ENCODE results near the gene CLSTN2.

The CLSTN2 gene

DNA sequence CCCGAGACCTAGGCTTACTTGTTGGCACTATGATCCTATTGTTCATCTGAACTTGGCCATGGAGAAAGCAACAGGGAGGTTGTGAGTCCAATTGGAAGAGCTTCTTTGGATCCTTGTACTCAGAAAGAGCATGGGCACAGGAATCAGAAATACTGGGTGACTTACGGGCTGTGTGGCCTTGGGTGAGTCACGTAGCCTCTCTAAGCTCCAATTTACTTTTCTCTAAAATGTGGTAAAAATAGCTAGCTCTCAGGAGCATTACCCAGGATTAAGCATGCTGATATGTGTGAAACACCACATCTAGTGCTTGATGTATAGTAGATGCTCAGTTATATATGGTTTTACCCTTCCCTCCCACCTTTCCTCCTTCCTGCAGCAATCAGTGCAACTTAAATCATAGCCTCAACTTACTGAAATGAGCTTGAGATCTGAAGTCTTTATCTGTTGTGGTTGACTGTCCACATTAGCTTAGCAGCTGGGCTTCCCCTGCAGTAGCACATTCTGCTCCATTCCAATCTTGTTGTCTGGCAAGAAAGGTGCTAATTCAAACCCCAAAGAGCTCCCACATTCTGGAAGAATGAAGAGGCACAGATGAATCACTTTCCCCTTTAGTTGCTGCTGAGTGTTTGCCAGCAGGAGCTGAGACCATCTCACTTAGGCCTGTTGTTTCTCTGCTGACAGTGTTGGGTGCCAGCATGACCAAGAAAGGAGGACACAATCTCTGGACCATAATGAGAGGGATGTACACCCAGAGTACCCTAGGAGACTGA lies 443.8 kb downstream of the CLSTN2 start:
- DNase-seq (ENCODE audit: low spot score), result no peak

DNA sequence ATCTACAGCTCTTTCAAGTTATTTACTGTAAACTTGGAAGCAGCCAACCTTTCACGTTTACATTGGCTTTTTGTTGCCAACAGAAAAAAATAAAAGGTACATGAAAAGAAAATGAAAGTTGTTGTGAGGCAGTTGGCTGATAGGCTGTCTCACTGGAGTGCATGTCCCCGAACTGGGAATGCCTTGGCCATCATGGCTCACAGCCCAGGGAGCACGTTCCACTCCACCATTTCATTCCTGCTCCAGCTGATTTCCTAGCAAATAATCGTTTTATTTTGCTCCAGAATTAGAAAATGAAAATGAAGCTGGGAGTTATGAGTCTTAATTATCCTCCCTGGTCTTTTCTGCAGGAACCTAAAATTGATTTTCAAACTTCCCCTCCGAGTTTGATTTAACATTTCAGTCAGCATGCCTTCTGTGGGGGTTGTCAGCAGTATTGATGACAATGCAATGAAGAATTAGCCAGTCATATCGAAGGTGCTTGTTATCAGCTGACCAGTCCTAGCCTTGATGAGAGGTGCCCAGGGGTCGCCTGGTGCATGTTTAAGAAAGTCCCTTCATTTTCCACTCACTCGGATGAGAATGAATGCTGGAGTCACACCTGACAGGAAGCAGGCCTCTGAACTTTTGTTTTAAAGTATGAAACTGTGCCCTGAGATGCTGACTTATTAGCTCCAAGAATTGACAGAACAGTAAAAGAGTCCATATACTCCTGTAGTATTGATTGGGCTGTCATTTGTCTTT lies 449.2 kb downstream of the CLSTN2 start:
- DNase-seq (ENCODE audit: low spot score), result no peak

DNA sequence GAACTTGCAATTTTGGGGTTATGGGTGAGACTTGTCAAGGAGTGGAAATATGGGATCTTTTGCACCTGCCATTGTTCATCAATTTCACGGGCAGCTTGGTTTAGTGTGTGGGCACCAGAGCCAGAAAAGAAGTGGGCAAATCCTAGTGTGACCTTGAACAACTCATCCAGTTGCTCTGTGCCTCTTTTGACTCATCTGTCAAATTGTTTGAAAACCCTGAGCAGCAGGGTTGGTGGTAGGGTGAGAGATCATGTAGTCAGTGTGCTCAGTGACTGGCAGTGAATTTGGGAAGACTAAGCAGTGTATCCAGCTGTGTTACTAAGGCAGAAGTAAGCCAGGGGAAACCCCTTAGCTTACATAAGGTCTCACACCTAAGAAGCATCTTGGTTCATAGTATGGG lies 449.9 kb downstream of the CLSTN2 start:
- DNase-seq (ENCODE audit: low spot score), result no peak

DNA sequence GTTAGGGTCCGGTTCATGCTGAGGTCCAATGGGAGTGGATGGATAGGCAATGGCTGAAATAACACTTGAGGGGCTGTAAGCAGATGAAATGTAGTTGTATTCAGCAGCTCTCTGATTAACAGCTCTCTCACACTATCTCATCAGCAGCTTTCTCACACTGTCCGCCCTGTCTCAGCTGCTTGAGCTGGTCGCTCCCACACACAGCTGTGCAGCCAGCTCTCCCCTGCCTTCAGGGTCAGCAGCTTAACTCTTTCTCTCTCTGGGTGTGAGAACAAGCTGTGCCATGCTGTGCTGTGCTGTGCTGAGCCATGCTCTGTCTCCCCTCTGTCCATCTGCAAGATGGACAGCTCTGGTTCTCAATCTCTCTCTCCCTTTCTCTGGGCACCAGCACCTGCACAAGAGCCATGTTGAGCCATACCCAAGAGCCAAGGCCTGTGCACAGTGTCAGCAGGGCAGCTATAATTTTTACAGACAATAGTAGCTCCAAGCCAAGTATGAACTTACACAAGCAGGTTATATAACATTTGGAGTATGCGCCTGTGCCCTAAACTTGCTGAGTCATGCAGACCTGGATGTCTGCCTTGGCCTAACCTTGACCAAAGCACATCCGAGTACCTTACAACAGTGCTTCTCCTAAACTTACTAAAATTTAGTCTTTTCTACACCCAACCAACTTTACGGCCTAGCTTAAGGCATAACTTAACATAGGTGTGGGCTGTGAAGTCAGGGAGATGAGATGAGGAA lies 451.5 kb downstream of the CLSTN2 start:
- DNase-seq (ENCODE audit: low spot score), result no peak

DNA sequence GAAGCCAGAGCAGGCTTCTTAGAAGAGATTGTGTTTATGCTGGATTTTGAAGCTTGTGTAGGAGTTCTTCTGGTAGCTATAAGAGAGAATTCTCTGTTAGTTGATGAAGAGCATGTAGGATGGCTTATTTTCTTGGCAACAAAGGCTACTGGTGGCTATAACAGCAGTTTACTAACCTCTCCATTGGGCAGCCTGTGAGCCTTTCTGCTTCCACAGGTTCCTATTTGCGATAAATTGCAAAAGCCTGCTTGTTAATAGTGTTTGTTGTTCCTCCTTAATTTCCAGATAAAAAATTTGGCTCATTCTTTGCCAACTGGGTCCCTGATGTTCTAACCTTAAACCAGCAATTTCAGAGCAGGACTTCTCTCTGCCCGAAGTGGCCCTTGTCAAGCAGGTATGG lies 452.3 kb downstream of the CLSTN2 start:
- DNase-seq (ENCODE audit: low spot score), result no peak

DNA sequence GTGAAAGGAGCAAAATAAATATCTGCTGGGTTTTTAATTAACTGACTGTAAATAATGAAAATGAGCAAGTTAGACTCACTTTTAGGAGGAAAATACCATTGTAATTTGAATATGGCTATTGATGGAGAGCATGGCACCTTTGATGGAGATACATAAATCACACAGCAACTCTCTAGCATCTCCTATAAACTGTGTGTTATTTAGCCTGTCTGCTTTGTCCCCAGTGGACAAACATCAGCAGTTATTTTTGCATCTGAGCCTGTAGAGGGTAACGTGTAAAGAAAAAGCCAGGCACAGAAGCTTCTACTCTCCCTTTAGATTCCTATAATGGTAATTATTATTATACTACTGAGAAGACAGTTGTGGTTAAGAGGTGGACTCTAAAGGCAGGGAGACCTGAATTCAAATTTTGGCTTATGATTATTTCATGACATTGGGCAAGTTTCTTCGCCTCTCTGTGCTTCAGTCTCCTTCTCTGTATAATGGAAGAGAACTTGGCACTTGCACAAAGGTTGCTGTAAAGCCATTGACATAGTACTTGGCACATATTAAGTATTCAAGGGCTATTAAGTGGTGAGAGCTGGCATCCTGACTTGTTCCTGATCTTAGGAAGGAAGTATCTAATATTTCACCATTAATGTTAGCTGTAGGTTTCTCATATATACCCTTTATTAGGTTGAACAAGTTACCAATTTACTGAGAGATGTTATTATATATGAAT lies 453.4 kb downstream of the CLSTN2 start:
- no peak for DNase-seq (ENCODE audit: low spot score)

DNA sequence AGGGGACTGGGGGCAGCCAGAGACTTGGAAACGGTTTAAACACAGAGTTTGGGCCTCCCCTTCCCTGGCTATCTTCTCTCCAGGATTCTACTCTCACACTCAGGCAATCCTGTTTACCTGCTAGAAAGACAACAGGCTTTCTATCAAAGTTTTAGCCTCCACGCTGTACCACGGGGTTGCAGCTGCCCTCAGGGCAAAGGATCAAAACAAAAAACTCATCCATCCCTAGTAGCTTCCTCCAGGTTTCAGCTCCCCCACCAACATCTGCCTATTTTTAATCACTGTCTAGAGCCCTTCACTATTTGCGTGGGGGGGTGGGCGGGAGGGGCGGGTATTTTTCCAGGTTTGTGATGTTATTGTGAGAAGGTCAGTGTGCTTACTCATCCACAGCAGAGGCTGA lies 456.1 kb downstream of the CLSTN2 start:
- DNase-seq (ENCODE audit: low spot score), result no peak

DNA sequence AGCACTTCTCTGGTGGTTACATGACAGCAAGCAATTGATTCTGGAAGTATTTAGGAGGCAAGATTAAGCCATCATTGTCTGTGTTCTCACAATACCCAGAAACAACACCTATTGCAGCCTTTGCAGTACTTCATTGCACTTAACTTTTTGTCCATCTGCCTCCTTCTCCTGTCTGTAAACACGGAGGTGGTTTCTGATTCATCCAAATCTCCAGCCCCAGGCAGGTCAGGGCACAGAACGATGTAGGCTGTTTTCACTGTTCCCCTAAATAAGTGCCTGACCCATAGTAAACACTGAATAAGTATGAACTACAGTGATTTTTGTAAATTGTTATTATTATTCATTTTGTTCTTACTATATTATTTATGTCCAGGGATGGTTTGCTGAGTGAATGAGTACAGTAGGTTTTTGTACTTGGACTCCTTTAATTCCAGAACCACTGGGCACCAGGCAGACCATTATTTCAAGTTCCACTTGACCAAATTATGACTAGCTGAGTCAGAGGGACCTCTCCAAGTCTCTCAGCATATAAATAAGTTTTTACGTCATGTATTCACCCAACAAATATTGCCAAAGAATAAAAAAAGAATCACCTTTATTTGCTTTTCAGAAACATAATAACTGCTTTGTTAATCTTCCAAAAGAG lies 459.6 kb downstream of the CLSTN2 start:
- no peak for DNase-seq (ENCODE audit: low spot score)

DNA sequence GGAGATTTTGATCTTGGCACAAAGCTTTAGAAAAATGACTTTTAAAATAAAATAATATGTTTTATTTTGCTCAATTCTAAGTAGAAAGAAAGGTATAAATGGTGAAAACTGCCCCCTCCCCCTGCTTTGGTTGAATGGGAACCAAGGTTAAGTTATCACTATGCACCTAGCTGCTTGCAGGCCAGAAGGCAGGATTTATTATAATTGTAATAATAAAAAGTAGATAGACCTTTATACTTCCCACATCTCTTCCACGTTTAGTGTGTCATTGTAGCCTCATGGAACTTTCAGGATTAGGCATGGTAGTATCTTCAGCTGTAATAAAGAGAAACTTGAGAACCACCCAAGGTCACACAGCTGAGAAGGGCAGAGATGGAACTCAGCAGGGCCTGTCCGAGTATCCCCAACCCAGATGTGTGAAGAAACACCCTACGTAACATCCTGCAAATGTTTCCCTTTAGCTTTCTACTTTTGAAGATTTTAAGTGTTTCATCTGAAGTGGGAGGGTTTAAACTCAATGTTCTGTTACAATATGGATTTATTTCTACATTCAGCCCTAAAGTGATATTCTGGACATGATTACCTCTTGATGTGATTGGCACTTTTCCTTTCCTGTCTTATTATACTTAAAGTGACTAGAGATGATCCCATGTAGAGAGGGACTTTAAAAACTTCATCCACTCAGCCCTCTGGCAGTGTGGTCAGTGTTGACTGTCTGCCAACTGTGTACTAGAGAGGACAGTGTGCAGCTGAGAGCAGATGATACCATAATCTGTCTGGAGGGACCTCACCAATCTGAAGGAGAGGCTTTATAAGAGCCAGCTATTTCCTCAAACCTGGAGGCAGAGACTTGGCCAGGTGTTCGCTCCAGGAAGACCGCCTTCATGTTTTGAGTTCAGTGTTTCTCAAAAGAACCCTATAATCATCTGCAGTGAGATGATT lies 460.4 kb downstream of the CLSTN2 start:
- no peak for DNase-seq (ENCODE audit: low spot score)

DNA sequence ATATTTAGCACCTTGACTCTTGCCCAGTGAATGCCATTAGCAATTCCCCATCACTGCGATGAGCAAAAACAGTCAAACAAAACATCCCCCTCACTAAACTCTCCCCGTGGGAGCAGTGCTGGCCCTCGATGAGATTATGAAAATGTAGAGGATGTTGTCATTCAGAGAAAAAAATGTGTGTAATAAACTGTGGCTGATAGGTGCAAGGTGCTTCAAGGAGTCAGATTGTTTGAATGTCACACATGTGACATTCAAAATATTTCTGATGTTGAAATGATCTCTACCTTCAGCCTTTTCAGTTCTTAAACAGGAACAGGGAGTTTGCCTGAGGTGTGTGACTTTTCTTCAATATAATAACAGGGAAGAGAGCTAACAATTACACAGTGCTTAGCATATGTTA lies 461.1 kb downstream of the CLSTN2 start:
- no peak for DNase-seq (ENCODE audit: low spot score)

DNA sequence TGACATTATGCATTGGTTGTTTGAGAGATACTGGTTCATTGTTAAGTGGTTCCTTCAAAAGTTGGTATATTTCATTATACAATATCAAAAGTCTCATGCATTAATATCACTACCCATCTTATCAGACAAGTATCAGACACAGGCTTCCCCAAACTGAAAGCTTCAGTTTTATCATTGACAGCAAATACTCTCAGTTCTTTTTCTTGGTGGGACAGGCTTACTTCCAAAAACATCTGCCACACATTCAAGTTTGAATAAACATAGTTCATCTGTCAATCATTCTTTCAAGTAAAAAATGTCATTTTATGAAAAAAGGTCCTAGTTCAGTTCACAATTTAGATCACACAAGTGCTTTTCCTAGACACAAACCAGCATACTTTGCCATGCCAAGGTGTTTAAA lies 462.9 kb downstream of the CLSTN2 start:
- DNase-seq (ENCODE audit: low spot score), result no peak

DNA sequence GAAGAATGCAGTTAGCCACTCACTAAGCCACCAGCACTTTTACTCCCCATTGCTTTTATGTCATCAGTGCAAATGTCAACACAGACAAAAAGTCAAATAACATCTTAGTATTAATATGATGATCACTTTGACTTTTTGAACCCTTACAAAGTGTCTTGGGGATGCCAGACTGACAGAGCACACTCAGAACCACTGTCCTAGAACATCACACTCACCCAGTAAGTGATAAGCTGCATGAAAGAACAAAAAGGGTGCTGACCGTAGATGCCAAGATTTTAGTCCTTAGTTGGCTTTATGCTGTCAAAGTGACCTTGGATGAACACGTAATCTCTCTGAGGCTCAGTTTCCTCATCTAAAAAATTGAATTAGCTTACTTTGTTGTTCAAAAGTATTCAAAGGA lies 463.4 kb downstream of the CLSTN2 start:
- no peak for DNase-seq (ENCODE audit: low spot score)

DNA sequence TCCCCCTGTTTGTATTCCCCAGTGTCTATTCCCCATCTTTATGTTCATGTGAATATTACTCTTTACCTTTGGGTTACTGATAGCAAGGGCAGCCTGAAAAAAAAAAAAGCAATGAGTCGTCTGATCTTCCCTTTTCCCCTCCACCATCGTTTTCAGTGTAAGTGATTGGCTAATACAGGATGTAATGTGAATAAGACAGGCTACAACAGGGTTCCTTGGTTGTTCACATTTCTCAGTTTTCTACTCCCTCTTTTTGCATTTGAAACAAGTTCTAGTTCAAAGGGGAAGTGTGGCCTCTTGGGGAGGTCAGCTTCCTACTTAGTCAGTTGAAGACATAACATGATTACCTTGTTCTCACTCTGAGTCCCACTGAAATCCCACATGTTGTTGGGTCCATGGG lies 464.9 kb downstream of the CLSTN2 start:
- DNase-seq (ENCODE audit: low spot score), result no peak

DNA sequence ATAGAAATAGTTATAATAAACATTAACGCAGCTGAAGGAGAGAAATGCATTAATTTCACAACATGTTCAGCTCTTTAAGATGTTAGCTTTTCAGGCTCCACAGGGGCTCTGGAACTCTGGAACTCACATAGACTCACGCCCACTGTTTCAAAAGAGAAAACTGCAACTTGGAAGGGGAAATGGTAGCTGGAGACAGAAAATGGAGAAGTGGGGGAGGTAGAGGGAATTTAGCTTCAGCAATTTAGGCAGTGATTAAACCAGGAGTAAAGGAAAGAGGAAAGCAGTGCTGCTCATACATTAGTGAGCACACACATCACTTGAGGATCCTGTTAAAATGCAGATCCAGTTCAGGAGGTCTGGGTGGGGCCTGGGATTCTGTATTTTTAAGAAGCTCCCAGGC lies 468.1 kb downstream of the CLSTN2 start:
- DNase-seq (ENCODE audit: low spot score), result no peak

DNA sequence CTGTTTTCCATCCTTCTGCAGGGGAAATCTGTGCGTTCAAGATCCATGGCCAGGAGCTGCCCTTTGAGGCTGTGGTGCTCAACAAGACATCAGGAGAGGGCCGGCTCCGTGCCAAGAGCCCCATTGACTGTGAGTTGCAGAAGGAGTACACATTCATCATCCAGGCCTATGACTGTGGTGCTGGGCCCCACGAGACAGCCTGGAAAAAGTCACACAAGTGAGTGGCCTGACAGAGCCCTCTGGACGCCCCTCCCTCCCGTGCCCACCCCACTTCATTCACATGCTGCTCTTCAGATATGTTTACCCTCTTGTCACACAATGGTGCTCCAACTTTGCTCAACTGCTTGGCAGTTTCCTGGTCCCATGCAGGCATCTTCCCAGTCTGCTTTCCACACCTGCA lies 468.6 kb downstream of the CLSTN2 start:
- no peak for DNase-seq (ENCODE audit: low spot score)

DNA sequence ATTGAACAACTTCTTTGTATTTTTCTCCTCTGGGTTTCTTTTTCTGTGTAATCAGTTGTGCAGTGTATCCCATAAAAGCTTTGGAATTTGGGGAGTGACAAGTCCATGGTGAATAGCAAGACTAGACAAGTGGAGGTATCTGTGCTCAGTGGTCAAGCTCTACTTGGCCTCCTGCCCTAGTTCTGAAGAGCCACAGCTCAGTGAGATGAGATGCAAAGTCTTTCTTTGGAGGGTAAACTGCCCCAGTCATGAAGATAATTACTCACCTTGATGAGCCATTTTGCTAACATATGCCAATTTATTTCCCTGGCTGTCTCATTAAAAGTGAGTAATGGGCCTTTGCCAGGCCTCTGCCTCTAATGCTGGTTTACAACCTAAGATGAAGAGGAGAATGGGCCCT lies 471.7 kb downstream of the CLSTN2 start:
- DNase-seq (ENCODE audit: low spot score), result no peak

DNA sequence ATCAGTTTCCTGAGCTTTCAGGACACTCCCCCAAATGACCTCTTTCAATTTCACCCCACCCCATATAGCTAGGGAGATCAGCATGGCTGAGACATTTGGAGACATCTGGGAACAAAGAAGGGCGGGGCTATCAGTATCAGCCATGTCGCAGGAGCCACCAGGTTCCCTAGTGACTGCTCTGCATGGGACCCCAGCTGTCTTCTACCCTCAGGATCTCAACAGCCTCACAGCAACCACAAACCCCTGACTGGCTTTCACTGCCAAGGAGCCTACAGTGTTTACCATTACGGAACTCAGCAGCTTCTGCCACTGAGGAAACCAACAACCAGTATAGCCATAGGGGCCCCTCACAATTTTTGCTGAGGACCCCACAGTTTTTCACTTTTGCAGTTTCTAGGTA lies 473.3 kb downstream of the CLSTN2 start:
- no peak for DNase-seq (ENCODE audit: low spot score)

DNA sequence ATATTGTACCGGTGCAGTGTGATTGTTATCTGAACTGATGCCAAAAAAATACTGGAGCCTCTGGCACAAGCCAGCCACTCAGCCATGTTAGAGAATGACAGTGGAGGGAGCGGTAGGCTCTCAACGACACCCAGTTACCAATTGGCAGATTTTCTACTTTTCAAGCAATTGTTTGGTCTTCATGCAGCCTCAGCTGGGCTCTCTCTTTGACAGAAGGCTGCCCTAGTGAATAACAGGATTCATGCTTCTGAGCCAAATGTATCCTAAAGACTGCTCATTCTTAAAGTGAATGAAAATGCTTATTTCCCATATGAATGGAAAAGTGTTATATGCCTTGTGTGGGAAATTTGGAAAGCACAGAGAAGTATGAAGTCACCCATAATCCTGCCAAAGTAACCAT lies 481.7 kb downstream of the CLSTN2 start:
- no peak for DNase-seq (ENCODE audit: low spot score)

DNA sequence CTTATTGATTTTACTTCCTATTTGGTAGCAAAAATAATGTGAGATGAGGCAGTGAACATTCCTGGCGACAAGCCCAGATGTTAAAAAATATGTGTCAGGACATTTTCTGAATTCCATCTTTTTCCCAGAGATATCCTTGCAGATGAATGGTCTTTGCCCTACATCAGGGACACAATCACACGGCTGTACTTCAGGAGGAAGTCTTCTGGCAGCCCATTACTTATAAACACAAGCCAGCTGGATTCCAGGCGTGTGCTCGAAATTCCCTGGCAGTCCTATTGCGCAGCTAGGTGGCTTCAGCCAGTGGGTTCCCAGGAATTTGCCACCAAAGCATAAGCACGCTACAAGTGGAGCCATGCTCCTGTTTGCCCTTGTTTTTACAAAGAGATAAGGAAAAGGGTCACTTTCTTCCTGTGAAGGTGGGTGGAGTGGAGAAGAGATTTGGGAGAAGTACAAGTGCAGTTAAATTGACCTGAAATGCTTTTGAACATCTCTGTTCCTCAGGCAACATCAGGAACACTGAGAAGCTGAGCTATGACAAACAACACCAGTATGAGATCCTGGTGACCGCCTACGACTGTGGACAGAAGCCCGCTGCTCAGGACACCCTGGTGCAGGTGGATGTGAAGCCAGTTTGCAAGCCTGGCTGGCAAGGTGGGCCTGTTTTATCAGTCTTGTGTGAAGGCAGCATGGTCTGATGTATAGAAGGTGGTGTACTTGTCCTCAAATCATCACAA lies 485.8 kb downstream of the CLSTN2 start:
- no peak for DNase-seq (ENCODE audit: low spot score)

DNA sequence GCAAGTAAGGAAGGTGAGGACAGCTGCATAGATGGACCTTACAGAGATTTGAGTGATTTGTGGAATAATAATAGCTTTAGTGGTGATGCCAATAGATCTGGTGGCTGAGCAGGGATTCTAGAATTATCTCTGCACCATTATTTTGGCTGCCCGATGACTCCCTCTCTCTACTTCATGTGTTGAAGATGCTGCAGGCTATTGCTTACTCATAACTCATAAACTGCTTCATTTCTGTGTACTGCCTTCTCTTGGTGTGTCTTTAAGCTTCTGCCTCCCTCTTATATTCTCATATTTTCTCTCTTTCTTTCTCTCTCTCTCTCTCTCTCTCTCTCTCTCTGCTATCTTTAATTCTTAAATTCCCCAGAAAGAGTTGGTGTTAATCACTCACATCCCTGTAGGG lies 486.9 kb downstream of the CLSTN2 start:
- DNase-seq (ENCODE audit: low spot score), result no peak
